OCI-LY1 (cell line): ENCODE measurements around the gene FRMD4A.
"Not testable (repeated sequence)": the region's sequence is repeated elsewhere in the genome, so short reads cannot be mapped to it uniquely, and the experiment has no call there.

Experiments used
- H2AFZ ChIP-seq: fragments of 200-600 bp; sonication (generic), shearing (Covaris generic); 2 replicates; pipeline ENCODE4 v1.6.0; 2014; ENCODE audit warnings: antibody characterized with exemption, mild to moderate bottlenecking, low read length
- H3F3A ChIP-seq: fragments of 200-600 bp; sonication (generic), shearing (Covaris generic); 2 replicates; pipeline ENCODE4 v1.6.0; 2014; ENCODE audit warnings: mild to moderate bottlenecking, antibody characterized with exemption, low read length, moderate library complexity; ENCODE audit not compliant: insufficient read depth
- H3K27ac ChIP-seq: fragments of 200-600 bp; sonication (generic); 2 replicates; pipeline ENCODE4 v1.5.1; 2014; ENCODE audit warnings: low read length, mixed run types, mild to moderate bottlenecking, low read depth; ENCODE audit not compliant: poor library complexity, severe bottlenecking
- H3K27me3 ChIP-seq: fragments of 200-600 bp; sonication (generic); 2 replicates; pipeline ENCODE4 v1.6.0; 2014; ENCODE audit warnings: antibody characterized with exemption, mild to moderate bottlenecking, low read length, moderate library complexity; ENCODE audit not compliant: insufficient read depth
- H3K36me3 ChIP-seq: fragments of 200-600 bp; sonication (generic); 2 replicates; pipeline ENCODE4 v1.6.1; 2014; ENCODE audit warnings: mild to moderate bottlenecking, antibody characterized with exemption, low read length, moderate library complexity, mixed read lengths; ENCODE audit not compliant: insufficient read depth
- H3K4me1 ChIP-seq: fragments of 200-600 bp; sonication (generic); 2 replicates; pipeline ENCODE4 v1.5.1; 2014; ENCODE audit warnings: mild to moderate bottlenecking, low read length, moderate library complexity; ENCODE audit not compliant: insufficient read depth, severe bottlenecking
- H3K4me2 ChIP-seq: fragments of 200-600 bp; sonication (generic), shearing (Covaris generic); 2 replicates; pipeline ENCODE4 v1.6.1; 2014; ENCODE audit warnings: low read length
- H3K4me3 ChIP-seq: fragments of 200-600 bp; sonication (generic); 2 replicates; pipeline ENCODE4 v1.5.1; 2014; ENCODE audit warnings: low read length, low read depth, mild to moderate bottlenecking, mixed read lengths; ENCODE audit not compliant: poor library complexity, severe bottlenecking
- H3K79me2 ChIP-seq: fragments of 200-600 bp; shearing (Covaris generic); 2 replicates; pipeline ENCODE4 v1.6.1; 2016; ENCODE audit warnings: mixed run types, low read length, mixed read lengths; ENCODE audit not compliant: insufficient read depth
- H3K9ac ChIP-seq: fragments of 200-600 bp; sonication (generic), shearing (Covaris generic); 2 replicates; pipeline ENCODE4 v1.6.1; 2014; ENCODE audit warnings: mild to moderate bottlenecking, low read length, mixed read lengths
- H3K9me2 ChIP-seq: fragments of 200-600 bp; sonication (generic), shearing (Covaris generic); 2 replicates; pipeline ENCODE4 v1.6.1; 2014; ENCODE audit warnings: low read depth, mild to moderate bottlenecking, low read length, mixed read lengths
- H3K9me3 ChIP-seq: fragments of 200-600 bp; shearing (Covaris generic); 2 replicates; pipeline ENCODE4 v1.6.1; 2014; ENCODE audit warnings: low read length, mixed read lengths
- H4K20me1 ChIP-seq: fragments of 200-600 bp; sonication (generic), shearing (Covaris generic); 2 replicates; pipeline ENCODE4 v1.6.0; 2016; ENCODE audit warnings: mild to moderate bottlenecking, low read length; ENCODE audit not compliant: insufficient read depth
- EZH2 ChIP-seq: fragments of 200-600 bp; sonication (generic), shearing (Covaris generic); IDR thresholded peaks from 2 replicates; pipeline ENCODE4 v1.8.0; 2017; ENCODE audit warnings: borderline replicate concordance, mixed run types, mild to moderate bottlenecking, antibody characterized with exemption, low read length, moderate library complexity, mixed read lengths
- TF ChIP-seq, protein P1 (sequence below): fragments of 200-600 bp; sonication (generic), shearing (Covaris generic); IDR thresholded peaks from 2 replicates; pipeline ENCODE4 v1.5.1; 2017; ENCODE audit warnings: mild to moderate bottlenecking, antibody characterized with exemption, low read length, moderate library complexity, mixed read lengths

FRMD4A gene

DNA sequence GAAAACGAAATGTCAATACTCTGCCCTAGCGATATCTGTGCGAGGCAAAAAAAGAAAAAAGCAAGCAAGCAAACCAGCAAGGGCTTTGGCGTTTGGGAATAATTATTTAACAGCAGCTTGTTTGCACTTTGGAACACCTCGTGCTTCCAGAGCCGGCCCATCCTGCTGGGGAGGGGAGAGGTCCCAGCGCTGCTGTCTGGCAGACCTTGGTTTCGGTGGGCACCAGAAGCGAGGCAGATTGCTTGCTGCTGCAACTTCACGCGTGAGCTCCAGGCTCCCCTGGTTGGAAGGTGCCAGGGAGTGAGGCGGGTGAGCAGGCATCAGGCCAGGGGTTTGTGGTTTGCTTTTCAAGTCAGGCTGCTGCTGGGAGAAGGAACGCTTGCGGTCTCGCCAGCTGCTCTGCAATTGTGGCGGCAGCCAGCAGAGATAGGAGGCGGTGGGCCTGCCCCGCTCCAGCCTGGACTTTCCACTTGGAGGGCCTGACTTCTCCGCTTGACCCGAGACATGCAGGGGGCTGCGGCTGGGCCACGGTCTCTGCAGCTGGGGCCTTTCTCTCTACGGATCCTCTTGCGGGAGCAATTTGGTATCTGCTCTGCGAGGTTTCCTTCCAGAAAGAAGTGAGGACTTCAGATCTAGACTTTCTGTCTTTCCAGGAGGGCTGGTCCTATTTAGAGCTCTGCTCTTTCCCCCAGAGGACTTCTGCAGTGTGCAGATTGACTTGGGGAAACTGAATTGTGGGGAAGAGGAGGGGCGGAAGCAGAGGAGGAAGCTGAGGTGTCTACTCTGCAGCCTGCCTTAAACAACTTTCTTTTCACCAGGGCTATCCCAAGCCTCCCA lies 612.6 kb downstream of the FRMD4A start:
- H3F3A ChIP-seq, result no peaks in the 10 kb centered on the region
- no peaks in the 10 kb centered on the region for H3K27me3 ChIP-seq
- H3K9ac ChIP-seq, result no peak overlapping the region
- no peaks in the 10 kb centered on the region for H3K36me3 ChIP-seq
- no peaks in the 10 kb centered on the region for H3K9me3 ChIP-seq
- no peaks in the 10 kb centered on the region for H4K20me1 ChIP-seq
- no peak overlapping the region for H3K4me2 ChIP-seq
- H3K79me2 ChIP-seq, result no peaks in the 10 kb centered on the region
- no peaks in the 10 kb centered on the region for H3K4me1 ChIP-seq
- no peak overlapping the region for H3K4me3 ChIP-seq
- H3K9me2 ChIP-seq, result no peaks in the 10 kb centered on the region
- no peak overlapping the region for H2AFZ ChIP-seq
- no peak for TF ChIP-seq EZH2
- TF ChIP-seq, protein P1, sequence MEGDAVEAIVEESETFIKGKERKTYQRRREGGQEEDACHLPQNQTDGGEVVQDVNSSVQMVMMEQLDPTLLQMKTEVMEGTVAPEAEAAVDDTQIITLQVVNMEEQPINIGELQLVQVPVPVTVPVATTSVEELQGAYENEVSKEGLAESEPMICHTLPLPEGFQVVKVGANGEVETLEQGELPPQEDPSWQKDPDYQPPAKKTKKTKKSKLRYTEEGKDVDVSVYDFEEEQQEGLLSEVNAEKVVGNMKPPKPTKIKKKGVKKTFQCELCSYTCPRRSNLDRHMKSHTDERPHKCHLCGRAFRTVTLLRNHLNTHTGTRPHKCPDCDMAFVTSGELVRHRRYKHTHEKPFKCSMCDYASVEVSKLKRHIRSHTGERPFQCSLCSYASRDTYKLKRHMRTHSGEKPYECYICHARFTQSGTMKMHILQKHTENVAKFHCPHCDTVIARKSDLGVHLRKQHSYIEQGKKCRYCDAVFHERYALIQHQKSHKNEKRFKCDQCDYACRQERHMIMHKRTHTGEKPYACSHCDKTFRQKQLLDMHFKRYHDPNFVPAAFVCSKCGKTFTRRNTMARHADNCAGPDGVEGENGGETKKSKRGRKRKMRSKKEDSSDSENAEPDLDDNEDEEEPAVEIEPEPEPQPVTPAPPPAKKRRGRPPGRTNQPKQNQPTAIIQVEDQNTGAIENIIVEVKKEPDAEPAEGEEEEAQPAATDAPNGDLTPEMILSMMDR, result no peak
- H3K27ac ChIP-seq, result no peak overlapping the region

DNA sequence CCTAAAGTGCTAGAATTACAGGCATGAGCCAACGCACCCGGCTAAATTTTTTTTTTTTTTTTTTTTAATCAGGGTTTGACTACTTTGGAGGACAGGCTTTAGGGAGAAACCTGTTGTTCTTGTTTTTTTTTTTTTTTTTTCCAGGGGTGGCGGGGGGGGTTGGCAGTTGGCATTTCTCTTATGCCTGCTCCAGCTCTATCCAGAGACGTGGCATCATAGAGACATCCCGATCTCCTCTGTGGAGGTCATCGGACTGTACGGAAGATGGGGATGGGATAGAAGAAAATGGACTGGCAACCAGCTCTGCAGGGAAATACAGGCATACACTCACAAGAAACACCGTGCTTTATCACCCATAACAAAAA lies 613.2 kb downstream of the FRMD4A start:
- H3K9me3 ChIP-seq, result no peaks in the 10 kb centered on the region
- no peak overlapping the region for H3K9ac ChIP-seq
- no peaks in the 10 kb centered on the region for H3F3A ChIP-seq
- no peaks in the 10 kb centered on the region for H3K9me2 ChIP-seq
- H3K27me3 ChIP-seq, result no peaks in the 10 kb centered on the region
- H3K4me3 ChIP-seq, result no peak overlapping the region
- no peak overlapping the region for H3K27ac ChIP-seq
- H3K4me2 ChIP-seq, result no peak overlapping the region
- H3K79me2 ChIP-seq, result no peaks in the 10 kb centered on the region
- H3K4me1 ChIP-seq, result no peaks in the 10 kb centered on the region
- H2AFZ ChIP-seq, result no peak overlapping the region
- H4K20me1 ChIP-seq, result no peaks in the 10 kb centered on the region
- no peak for TF ChIP-seq EZH2
- TF ChIP-seq, protein P1, result no peak
- H3K36me3 ChIP-seq, result no peaks in the 10 kb centered on the region

DNA sequence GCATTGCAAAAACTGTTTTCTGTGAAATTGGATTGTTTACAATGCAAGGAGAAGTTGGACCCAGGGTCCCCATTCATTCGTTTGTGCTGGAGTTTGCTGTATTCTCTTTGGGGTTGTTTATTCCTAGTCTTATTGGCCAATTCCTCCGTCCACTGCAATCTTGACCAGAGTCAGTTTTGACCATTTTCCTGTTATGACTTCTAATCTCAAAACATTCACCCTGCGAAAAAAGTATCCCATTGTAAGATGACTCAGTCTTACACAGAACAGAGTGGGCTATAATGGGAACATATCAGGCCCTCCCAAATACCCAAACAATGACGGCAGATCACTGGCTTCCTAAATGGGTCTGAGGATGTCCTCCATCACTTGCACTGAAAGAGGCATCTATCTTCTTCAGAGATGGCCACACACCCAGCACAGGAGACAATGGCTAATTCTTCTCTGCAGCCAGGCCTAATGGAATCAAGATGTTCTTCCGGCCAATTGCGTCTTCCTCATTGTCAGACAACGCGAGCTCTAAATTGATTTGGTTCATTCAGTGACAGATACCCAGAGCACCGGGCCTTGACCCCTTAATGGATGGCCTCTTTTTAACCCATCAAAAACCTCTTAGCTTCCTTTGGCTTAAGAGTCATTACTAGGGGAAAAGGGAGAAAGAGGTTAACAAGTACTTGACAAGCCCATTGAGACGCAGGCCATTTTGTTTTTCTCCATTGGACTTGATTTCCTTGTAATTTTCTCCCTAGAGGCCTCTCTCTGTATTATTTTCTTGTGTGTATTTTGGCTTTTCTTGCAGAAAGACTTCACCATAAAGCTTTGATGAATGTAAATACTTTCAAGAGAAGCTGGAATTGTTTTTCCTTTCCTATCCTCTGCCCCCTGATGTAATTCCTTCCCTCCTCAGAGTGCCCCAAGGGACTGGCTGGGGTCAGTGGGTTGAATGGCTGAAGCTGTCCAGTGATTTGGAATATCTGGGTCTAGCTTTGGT lies 614.3 kb downstream of the FRMD4A start:
- no peaks in the 10 kb centered on the region for H3K4me1 ChIP-seq
- no peak overlapping the region for H3K27ac ChIP-seq
- TF ChIP-seq, protein P1, result no peak
- TF ChIP-seq EZH2, result no peak
- H3K9ac ChIP-seq, result no peak overlapping the region
- no peak overlapping the region for H2AFZ ChIP-seq
- no peaks in the 10 kb centered on the region for H3F3A ChIP-seq
- H3K4me3 ChIP-seq, result no peak overlapping the region
- no peaks in the 10 kb centered on the region for H3K79me2 ChIP-seq
- no peaks in the 10 kb centered on the region for H3K9me3 ChIP-seq
- H3K9me2 ChIP-seq, result no peaks in the 10 kb centered on the region
- H3K27me3 ChIP-seq, result no peaks in the 10 kb centered on the region
- H3K4me2 ChIP-seq, result no peak overlapping the region
- no peaks in the 10 kb centered on the region for H4K20me1 ChIP-seq
- H3K36me3 ChIP-seq, result no peaks in the 10 kb centered on the region

DNA sequence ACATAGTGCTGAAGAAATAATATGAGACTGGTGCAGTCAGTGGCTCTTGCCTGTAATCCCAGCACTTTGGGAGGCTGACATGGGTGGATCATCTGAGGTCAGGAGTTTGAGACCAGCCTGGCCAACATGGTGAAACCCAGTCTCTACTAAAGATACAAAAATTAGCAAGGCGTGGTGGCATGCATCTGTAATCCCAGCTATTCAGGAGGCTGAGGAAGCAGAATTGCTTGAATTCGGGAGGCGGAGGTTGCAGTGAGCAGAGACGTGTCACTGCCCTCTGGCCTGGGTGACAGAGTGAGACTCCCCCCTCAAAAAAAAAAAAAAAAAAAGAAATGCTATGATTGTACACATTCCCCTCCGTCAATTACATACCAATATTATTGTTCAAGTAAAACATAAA lies 615.1 kb downstream of the FRMD4A start:
- not testable (repeated sequence) for H4K20me1 ChIP-seq, H2AFZ ChIP-seq, H3K36me3 ChIP-seq, H3K79me2 ChIP-seq, H3K27me3 ChIP-seq, H3K4me2 ChIP-seq, H3K4me1 ChIP-seq, H3F3A ChIP-seq, H3K9me3 ChIP-seq, H3K9me2 ChIP-seq, H3K4me3 ChIP-seq, H3K9ac ChIP-seq, H3K27ac ChIP-seq
